HG02938 (cell line): ENCODE measurements around the gene MROH2A.

Source experiments
- ATAC-seq: cut with Tn5 transposase; IDR thresholded peaks from one replicate; pipeline ENCODE4 v1.9.1; 2021; ENCODE audit warnings: mild to moderate bottlenecking, moderate library complexity; ENCODE audit not compliant: unreplicated experiment

The MROH2A gene

DNA sequence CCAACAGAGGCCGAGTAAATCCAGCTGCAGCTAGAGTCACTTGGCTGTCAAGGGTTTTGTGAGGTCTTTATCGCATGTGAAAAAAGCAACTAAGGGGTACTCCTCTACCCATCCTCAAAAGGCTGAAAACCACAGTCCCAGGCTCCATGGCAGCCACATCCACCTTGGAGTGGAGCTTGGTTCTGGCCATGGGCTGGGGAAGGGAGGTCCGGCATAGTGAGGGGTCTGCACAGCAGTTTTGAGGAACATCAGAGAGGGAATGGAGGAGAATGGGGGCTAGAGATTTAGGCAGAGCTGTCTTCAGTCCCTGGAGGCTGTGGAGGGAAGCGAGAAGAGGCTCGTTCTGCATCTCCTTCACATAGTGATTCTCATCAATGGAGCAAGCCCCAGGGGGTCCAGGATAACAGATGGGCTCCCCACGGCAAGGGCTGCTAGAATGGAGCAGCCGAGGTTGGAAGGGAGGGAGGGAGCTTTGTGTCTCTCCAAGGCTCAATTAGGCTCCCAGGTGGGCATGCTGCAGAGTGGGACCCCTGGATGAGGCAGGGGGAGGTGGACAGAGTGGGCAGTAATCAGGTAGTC is 21.0 kb downstream of the MROH2A start:
- no peak for ATAC-seq

DNA sequence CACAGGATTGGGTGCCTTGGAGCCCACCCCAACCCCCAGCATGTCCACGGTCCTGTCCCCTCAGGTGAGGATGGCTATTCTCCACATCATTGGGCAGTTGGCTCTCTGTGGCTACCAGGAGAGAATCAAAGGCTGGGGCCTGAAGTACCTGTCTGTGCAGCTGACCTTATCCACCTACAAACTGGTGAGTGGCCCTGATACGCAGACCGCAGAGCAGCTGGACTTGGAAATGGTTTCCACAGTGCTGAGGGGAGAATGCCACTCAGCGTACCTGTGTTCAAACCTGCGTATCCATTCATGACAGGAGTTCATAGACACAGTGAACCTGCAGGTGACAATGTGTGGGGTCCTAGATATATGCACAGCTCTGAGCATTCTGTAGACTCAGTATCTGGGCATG is 21.6 kb downstream of the MROH2A start:
- no peak for ATAC-seq

DNA sequence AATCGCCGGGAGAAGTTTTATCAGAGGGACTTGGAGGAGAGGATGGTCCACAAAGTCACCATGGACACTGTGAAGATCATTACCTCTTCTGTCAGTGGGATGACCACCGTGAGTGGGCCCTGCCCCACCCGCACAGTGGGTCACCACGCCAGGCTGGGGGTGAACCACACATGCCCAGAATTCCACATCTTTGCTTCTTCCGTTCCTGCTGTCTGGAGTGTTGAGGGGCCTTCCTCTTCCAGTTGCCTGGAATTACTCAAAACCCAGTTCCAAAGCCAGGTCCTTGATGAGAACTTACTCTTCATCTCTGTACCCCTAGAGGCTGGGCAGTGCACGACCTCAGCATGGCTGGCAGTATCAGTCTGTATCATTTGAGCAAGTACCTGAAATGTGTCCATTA is 22.1 kb downstream of the MROH2A start:
- ATAC-seq: no peak

DNA sequence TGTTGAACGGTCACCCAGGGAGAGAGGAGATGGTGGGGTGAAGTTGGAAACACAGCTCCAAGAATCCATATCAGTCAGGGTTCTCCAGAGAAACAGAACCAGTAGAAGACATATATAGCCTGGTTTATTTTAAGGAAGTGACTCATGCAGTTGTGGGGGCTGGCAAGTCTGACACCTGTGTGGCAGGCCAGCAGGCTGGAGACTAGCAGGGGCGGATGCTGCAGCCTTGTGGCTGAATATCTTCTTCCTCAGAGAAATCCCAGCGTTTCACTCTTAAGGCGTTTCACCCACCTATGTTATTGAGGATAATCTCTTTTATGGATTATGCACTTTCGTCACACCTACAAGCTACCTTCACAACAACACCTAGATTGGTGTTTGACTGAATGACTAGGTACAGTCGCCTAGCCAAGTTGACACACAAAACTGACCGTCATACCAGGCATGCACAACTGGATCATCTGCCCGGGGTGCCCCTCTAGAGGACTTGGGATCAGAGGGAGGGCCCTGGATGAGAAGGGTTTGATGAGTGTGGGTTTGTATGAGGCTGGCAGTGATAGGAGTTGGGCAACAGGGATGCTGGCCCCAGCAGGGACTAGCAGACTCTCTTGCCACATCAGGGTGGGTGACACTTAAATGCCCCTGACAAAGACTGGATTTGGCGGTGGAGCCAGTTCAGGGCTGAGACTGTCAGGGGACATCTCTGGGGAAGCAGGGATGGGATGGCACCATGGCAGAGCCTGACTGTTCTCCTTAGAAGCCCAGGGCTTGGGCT is 23.4 kb downstream of the MROH2A start:
- no peak for ATAC-seq

DNA sequence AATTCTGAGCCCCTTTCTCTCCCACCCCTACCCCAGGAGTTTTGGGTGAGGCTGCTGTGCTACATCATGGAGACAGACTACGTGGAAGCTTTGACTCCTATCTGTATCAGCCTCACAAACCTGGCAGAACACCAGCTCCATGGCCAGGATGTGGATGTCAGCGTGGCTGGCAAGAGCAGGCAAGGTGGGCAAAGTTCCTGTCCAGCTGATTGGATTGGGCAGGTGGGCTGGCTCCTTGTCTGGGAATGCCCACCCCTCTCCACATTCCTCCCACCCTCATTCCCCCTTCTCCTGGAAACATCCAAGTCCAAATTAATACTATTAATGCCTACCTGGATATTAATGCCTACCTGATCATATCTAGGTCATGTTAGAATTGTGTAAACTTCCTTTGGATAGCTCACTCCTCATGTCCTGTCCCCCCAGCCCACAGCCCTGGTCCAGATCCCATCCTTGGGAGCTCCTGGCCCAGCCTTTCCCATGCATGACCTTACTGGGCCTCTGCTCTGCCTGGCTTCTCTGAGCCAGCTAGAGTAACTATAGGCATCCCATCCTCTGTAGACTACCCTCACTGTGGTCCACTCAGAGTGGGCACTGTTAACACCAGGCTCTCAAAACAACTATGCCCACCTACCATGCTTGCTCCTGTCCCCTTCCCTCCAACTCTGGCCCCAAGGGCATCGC is 24.1 kb downstream of the MROH2A start:
- ATAC-seq: no peak

DNA sequence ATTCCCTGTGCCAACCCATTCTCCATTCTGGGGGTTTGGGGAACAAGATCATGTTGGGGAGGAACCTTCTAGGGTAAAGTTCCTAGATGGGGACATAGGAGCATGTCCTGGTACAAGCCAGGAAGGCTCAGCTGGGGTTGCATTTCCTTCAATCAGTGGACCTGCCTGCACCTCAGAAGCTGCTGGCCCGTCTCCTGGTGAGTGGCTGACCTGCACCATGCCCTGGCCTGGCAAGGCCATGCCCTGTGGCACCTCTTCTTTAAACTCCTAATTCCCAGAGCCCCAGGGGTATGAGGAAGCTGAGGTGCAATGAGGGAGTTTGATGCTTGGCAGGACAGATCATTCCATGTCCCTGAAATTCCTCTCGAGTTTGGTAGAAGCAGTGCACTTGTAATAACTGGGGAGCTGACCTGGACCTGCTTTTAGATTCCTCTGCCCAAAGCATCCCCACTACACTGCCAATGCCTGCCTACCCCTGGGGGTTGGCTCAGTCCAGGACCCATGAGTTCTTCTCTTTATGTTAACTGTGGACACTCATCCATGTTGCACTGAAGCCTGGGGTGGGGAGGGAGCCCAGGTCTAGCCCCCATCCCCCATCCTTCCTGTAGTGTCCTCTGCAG is 25.3 kb downstream of the MROH2A start:
- ATAC-seq: no peak

DNA sequence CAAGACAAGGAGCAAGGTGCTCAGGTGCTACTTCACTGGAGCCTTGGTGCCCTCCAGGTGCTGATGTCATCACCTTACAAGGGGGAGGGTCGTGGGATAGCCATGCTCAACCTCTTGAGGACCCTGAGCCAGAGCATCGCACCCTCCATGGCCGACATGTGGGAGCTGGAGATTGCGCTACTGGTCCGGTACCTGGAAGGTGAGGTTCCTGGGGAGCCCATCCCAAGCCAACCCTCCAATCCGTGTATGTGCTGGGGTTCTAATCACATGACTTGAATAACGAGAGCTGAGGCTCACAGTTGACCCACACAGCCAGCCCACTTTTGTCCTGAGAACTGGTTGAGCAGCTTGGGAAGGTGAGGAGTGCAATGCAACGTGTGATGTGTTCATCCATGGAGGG is 25.9 kb downstream of the MROH2A start:
- no peak for ATAC-seq

DNA sequence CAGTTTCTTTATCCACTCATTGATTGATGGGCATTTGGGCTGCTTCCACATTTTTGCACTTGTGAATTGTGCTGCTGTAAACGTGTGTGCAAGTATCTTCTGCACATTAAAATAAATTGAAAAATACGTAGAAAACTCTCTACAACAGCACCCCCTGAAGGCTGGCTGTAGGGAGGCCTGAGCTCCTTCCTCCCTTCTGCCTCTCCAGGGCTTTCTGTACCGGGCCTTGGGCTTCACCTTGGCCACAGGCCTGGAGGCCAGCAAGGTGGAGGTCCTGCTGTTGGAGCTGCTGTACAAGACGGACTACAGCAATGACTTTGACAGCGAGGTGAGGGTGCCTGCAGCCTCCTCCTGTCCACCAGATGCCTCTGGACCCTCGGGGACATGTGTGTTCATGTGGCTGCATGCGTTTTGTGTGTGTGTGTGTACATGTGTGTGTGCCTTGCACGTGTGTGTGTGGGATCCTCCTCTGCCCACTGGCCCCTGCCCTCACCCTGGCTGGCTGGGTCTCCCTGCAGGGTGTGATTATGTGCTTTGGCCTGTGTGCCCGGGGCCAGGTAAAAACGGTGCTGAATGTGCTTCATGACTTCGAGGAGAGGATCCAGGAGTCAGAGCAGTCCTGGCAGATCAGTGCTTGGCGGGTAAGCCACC is 29.2 kb downstream of the MROH2A start:
- ATAC-seq: no peak

DNA sequence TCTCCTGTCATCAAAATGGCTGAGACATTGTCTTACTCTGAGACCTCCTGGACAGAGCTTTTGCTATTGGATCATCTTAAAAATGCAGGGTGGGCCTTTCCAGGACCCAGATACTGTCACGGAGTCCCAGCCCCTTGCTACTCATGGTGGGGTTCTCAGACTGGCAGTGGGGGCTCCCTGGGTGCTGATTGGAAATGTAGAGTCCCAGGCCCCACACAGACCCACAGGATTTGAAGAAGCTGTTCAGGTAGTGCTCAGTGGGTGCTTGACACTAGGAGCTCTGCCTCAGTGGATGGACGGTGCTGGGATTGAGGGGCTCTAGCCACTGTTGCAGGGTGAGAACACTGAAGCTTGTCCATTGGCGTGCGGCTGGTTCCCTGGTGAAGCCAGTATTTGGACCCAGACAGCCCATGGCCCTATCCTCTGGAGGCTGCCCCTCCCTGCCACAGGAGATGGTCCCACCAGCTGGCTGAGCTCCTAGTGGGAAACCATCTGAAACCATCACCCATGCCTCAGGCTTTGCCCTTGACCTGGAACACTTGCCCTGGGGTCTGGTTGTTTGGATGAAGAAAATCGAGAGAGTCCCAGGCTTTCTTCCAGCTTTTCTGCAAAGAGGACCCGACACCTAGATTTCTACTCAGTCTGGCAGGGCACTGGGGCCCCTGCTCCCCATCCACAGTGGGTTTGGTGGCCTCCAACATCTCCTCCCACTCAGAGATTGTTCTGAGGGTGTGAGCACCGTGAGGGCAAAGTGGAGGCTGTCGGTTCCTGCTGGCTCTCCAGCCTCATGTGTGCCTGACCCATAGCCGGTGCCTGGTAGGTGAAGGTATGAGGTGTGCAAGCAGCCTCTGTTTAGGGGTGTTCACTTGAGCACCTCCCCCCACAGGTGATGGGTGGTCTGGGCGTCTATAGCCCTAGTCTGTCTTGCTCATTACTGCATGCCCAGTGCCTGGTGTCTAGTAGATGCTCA is 30.1 kb downstream of the MROH2A start:
- ATAC-seq: no peak

DNA sequence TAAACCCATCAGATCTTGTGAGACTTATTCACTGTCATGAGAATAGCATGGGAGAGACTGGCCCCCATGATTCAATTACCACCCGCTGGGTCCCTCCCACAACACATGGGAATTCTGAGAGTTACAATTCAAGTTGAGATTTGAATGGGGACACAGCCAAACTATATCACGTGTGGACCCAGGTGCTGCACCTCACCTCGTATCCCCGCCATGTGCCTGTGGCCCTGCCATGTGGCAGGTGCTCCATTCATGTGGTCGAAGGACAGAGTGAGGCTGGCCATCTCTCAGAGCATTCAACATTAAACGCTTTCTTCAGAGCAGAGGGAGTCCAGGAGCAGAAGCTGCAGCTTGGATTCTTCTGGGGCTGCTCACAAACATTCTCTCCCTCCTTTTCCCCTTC is 32.3 kb downstream of the MROH2A start:
- ATAC-seq: no peak

DNA sequence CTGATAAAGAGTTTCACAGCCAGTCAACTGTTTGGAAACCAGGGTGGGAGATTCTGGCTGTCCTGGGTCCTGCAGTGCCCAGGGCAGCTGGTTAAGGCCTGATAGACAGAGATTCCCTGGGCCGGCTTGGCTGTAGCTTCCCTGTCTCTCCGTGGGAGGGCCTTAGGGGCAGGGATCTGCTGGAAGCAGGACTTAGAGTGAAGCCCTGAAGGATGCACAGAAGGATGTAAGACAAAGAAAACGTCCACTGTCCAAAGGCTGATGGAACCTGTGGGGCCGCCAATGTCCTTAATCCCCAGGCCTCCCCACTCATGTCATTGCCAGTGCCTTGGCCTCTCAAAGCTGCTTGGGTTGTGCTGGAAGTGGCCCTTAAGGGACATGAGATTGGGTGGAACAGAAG is 33.0 kb downstream of the MROH2A start:
- no peak for ATAC-seq

DNA sequence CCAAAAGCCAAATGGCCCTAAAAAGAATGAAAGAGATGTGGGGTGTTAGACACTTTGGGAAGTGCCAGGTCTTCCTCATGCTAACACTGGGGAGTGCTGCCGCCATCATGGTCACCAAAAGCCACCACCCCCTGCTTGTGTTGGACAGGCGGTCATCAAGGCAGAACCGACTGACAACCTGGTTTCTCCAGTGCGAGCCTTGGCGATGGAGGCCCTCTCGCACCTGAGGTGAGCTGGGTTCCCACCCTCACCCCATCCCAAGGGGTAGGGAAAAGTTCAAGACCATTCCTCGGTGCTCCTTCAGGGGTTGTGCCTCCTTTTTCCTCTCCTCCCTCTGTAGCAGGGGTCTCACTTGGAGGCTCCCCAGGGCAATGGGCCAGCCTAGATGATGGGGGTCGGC is 33.6 kb downstream of the MROH2A start:
- no peak for ATAC-seq

DNA sequence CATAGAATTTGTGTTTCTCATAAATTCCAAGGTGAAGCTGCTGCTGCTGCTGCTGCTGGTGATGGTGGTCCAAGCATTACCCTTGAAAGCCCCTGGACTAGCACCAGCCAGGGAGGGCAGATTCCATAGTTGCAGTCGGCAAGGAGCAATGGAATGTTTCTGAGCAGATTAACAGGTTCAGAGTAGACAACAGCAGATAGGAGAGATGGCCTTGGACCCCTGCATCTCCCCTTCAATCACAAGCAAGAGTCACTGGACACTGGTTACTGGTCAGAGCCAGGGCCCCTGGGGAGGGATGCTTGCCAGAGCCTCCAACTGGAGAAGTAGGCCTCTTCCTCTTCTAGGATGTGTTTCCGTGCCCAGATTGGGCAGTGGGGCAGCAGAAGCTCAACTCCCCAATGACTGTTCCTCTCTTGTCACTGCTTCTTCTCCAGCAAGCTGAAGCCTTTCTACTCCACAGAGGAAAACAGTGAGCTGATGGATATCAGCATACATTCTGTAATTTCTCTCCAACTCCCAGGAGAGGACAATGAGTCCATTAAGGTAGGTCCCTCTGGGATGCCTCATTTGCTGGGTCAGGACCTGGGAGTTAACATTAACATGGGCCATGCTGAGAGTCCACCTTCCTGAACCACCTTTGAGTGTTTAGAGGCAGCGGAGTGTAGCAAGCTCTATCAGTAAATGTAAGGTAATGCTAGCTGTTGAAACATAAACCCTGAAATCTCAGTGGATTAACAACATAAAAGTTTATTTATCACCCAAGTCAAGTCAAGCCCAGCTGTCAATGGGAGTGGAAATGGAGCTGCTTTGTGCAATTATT is 35.3 kb downstream of the MROH2A start:
- no peak for ATAC-seq

DNA sequence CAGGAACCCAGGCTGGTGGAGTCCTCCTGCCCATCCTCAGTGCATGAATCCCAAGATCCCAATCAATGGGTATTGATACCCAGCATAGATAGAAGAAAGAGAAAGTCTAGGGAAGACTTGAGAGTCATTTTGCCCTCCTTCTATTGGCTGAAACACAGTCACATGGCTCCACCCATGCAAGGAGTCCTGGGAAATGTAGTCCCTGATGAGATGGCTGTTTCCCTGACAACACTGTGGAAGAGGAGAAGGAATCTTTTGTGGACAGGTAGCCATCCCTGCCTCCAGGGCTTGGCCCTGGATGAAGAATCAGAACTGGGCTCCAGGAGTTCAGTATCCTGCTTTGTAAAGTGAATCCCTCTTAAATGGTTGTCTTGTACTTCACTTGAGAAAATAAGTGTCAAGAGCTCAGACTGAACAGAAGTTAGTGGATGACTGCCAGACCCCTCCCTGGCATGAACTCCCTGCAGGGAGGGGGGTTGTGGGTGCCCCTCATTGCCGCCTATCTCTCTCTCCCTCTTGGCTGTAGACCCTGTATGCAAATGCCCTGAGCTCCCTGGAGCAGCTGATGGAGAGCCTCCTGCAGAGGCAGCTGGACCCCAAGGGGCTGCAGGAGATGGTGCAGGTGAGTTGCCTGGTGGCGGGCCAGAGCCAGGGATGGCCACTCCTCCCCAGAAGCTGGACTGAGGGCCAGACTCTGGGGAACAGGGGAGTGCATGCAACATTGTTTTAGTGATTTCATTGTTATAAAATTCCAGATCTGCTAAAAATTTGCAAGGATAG is 36.1 kb downstream of the MROH2A start:
- ATAC-seq: no peak

DNA sequence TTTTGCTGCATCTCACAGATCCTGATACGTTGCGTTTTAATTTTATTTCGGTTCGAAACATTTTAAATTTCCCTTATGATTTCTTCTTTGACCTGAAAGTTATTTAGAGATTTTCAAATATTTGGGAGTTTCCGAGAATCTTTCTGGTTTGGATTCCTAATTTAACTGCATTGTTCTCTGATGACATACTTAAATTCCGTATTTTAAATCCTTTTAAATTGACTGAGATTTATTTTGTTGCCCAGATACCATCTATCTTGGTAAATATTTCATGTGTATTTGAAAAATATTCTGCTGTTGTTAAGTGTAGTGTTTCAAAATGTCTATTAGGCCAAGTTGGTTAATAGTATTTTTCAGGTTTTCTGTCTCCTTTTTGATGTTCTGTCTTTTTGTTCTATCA is 37.7 kb downstream of the MROH2A start:
- no peak for ATAC-seq

DNA sequence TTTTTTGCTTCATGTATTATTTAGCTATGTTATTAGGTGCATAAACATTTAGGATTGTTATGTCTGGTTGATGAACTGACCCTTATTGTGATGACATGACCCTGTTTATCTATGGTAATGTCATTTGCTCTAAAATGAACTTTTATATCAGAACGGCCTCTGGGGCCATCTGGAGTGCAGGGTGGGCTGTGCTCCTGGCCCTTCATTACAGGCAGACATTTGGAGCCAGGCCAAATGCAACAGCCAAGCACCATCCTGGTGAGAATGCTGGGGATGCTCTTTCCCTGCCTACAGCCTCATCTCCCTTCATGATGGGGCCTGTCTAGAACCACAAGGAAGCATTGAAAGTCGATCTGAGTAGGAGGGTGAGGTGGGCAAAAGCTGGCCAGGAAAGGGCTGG is 38.2 kb downstream of the MROH2A start:
- ATAC-seq: no peak

DNA sequence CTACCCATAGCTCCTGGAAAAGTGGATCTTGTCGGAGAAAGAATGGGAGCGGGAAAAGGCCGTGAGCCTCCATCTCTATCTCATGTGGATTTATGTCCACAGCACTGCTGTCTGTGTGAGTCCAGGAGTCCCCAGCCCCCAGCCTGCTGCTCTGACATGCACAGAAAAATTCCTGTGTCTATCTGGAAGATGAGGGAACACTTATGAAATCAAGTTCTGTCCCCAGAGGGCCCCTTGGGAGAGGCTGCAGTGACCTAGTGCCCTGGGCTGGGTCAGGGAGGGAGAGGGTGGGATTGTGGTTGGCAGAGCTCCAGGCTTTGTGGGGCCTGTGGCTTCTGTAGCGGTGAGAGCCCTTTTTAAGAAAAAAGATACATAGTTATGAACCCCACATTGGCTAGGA is 38.6 kb downstream of the MROH2A start:
- no peak for ATAC-seq

DNA sequence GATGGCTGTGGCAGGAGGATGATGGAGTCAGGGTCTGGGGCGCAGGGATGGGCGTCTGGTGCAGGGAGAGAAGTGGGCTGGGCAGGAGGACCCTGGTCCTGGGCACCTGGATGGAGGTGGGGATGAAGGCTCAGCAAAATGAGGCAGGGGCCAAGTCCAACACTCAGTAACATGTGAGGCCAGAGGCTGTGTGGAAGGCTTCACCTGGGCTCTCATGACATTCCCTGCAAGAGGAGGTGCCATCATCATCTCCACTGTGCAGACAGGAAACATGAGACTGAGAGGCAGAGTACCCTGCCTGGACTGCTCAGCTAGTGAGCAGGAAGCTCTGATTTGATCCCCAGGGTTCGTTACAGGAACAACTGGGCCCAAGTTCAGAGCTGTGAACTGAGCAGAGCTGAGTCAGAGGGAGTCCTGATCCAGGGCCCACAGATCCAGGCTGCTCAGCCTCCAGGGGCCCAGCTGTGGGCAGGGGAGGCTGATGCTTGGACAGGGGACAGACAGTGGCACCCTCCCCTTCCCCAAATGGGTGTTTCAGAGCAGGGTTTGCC is 39.3 kb downstream of the MROH2A start:
- ATAC-seq: no peak
